ENCODE measurements around the gene AP3B1.

Gene AP3B1

DNA sequence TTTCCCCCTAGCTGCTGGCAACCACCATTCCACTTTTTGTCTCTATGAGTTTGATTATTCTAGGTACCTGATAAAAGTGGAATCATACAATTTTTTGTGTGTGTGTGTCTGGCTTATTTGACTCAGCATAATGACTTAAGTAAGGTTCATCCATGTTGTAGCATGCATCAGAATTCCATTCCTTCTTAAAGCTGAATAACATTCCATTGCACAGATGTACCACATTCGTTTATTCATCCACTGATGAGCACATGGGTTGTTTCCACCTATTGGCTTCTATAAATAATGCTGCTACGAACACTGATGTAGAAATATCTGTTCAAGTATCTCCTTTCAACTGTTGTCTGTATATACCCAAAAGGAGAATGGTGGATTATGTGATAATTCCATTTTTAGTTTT, 33.7 kb downstream of the AP3B1 start:
- in situ Hi-C loops (cut with HindIII; ENCODE audit: low sequenced_read_pairs): no loop called here
- TF ChIP-seq, protein P1, sequence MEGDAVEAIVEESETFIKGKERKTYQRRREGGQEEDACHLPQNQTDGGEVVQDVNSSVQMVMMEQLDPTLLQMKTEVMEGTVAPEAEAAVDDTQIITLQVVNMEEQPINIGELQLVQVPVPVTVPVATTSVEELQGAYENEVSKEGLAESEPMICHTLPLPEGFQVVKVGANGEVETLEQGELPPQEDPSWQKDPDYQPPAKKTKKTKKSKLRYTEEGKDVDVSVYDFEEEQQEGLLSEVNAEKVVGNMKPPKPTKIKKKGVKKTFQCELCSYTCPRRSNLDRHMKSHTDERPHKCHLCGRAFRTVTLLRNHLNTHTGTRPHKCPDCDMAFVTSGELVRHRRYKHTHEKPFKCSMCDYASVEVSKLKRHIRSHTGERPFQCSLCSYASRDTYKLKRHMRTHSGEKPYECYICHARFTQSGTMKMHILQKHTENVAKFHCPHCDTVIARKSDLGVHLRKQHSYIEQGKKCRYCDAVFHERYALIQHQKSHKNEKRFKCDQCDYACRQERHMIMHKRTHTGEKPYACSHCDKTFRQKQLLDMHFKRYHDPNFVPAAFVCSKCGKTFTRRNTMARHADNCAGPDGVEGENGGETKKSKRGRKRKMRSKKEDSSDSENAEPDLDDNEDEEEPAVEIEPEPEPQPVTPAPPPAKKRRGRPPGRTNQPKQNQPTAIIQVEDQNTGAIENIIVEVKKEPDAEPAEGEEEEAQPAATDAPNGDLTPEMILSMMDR (IDR thresholded peaks at IDR 0.05; ENCODE audit: low read depth, low read length, missing control alignments): no peak
- no peak overlapping the region for H3K4me3 ChIP-seq (ENCODE audit: low read depth, low read length)
- DNase-seq (ENCODE audit: low read depth): no peak

DNA sequence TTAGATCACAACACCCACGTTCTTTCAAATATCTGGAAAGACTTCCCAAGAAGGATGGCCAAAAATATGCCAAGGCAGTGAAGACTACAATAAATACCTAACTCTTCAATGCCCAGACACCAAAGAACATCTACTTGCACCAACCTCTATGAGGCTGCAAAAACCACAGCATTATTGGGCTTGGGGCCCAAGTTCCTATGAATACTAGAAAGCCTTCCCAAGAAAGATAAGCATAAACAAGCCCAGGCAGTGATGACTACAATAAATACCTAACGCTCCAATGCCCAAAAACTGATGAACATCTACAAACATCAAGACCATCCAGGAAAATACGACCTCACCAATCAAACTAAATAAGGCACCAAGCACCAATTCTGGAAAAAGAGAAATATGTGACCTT, 41.3 kb downstream of the AP3B1 start:
- in situ Hi-C loops (cut with HindIII; ENCODE audit: low sequenced_read_pairs): no loop called here
- no peak overlapping the region for H3K4me3 ChIP-seq (ENCODE audit: low read depth, low read length)
- DNase-seq (ENCODE audit: low read depth): no peak
- TF ChIP-seq, protein P1 (IDR thresholded peaks at IDR 0.05; ENCODE audit: low read depth, low read length, missing control alignments): no peak

DNA sequence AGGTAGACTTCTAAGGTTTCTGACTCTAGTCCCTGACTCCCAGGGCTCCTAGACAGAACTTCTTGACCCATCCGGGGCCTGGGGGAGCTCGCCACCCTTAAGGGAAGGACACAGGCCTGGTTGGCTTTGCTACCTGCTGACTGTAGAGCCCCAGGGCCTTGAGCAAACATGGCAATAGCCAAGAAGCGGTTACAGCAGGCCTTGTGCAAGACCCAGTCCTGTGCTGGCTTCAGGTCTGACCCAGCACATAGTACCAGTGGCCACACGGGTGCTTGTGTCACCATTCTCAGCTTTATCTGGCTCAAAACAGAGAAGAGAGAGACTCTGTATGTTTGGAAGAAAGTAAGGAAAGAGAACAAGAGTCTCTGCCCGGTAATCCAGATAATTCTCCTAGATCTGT, 41.8 kb downstream of the AP3B1 start:
- no peak for DNase-seq (ENCODE audit: low read depth)
- TF ChIP-seq, protein P1 (IDR thresholded peaks at IDR 0.05; ENCODE audit: low read depth, low read length, missing control alignments): no peak
- H3K4me3 ChIP-seq (ENCODE audit: low read depth, low read length): no peak overlapping the region
- in situ Hi-C loops (cut with HindIII; ENCODE audit: low sequenced_read_pairs): no loop called here

DNA sequence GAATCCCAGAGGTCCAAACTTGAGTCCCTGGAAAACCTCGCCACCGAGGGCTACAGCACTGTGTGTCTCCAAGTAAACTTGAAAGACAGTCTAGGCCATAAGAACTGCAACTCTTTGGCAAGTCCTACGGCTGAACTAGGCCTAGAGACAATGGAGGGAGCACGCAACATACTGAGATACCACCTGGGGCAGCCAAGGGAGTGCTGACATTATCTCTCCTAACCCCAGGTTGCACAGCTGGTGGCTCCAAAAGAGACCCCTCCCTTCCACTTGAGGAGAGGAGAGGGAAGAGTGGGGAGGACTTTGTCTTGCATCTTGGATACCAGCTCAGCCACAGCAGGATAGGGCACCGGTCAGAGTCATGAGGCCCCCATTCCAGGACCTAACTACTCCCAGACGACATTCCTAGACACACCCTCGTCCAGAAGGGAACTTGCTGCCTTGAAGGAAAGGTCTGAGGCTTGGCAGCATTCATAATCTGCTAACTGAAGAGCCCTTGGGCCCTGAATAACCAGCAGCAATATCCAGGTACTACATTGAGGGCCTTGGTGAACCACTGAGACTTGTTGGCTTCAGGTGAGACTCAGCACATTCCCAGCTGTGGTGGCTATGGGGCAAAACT, 42.7 kb downstream of the AP3B1 start:
- DNase-seq (ENCODE audit: low read depth): no peak
- in situ Hi-C loops (cut with HindIII; ENCODE audit: low sequenced_read_pairs): no loop called here
- H3K4me3 ChIP-seq (ENCODE audit: low read depth, low read length): no peak overlapping the region
- TF ChIP-seq, protein P1 (IDR thresholded peaks at IDR 0.05; ENCODE audit: low read depth, low read length, missing control alignments): no peak

DNA sequence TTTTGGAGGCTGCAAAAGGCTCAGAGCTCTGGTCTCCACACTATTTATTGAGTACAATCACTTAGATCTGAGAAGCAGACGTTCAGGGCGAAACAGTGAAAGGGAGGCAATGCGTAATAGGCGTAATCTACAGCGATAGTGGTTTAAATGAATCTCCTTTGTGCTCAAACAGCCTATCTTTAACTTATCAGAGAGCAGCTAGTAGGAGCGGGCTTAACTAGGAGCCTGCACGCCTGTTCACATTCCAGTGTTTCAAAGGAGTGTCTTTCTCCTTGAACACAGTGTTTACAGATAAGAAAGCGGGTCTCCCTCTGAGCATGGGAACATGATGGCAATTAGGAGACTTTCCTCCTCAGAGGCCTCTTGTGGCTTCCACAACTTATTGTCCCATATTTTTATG, 49.4 kb downstream of the AP3B1 start:
- no peak for DNase-seq (ENCODE audit: low read depth)
- TF ChIP-seq, protein P1 (IDR thresholded peaks at IDR 0.05; ENCODE audit: low read depth, low read length, missing control alignments): no peak
- in situ Hi-C loops (cut with HindIII; ENCODE audit: low sequenced_read_pairs): no loop called here
- H3K4me3 ChIP-seq (ENCODE audit: low read depth, low read length): no peak overlapping the region

DNA sequence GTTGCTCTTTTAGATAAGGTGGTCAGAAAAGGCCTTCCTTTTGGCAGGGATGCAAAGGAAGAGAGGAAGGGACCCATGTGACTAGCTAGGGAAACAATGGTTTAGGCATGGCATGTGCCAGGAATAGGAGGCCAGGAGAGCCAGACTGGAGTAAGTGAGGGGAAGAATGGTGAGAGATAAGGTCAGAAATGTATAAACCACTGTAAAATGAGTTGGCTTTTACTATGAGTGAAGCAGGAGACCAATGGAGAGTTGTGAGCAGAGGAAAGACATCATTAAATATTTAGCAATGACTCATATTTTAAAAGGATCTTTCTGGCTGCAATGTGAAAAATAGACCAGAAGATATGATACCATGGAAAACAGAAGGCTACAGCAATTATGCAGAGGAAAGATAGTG, 50.9 kb downstream of the AP3B1 start:
- in situ Hi-C loops (cut with HindIII; ENCODE audit: low sequenced_read_pairs): no loop called here
- no peak overlapping the region for H3K4me3 ChIP-seq (ENCODE audit: low read depth, low read length)
- TF ChIP-seq, protein P1 (IDR thresholded peaks at IDR 0.05; ENCODE audit: low read depth, low read length, missing control alignments): no peak
- DNase-seq (ENCODE audit: low read depth): peak; percentile 40
